Neural progenitor cell (in vitro differentiated cells): ENCODE data around the gene RNF222.

ENCODE experiments used
- CTCF ChIP-seq: fragments of 200-600 bp; sonication (generic); IDR thresholded peaks from 2 replicates; pipeline ENCODE4 v1.5.1; 2017; ENCODE audit warnings: antibody characterized with exemption, mild to moderate bottlenecking
- EZH2phosphoT487 ChIP-seq: fragments of 200-600 bp; sonication (generic); IDR thresholded peaks from 2 replicates; pipeline ENCODE4 v1.6.1; 2017; ENCODE audit warnings: antibody characterized with exemption

- TF ChIP-seq CTCF (no peak), EZH2phosphoT487 (no peak)
Observed at GRCh38 chr17:8368193-8368592, 29.4 kb downstream of the RNF222 start.
